ENCODE results near the gene EPS8L1. TPM values are rescaled to one million over a fixed set of nuclear protein-coding genes. Genes with fewer than 3 reads are reported as not detected.

Gene EPS8L1
- total RNA-seq, 3 donors from 2014 or later (not counting 1 experiment from before 2014, with no cell fraction given) = 8.8 to 15.7 (median 10.0) TPM

DNA sequence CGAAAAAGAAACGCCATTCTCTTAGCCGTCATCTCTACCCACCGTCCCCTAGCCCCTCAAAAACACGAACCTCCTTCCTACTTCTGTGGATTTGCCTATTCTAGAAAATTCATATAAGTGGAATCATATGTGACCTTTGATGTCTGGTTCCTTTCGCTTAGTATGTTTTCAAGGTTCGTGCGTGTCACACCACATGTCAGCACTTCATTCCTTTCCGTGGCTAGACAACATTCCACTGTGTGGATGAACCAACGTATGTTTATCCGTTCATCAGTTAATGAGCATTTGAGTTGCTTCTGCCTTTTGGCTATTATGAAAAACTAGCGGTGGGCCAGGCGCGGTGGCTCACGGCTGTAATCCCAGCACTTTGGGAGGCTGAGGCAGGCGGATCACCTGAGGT, 55.8 kb downstream of the EPS8L1 start:
- ATAC-seq (no peak), DNase-seq (no peak)
- H3K36me3 Mint-ChIP-seq = no peaks in the 10 kb centered on the region
- no peaks in the 10 kb centered on the region for H3K9me3 ChIP-seq (ENCODE audit: control insufficient read depth, insufficient read depth, low read length)
- H3K36me3 ChIP-seq (ENCODE audit: control insufficient read depth, insufficient read depth, low read length) = no peaks in the 10 kb centered on the region
- no peaks in the 10 kb centered on the region for H3K9me3 Mint-ChIP-seq
- no peaks in the 10 kb centered on the region for H3K4me1 ChIP-seq (ENCODE audit: control insufficient read depth, insufficient read depth, low read length)
- H3K4me3 Mint-ChIP-seq = no peak overlapping the region
- TF ChIP-seq, protein P1, sequence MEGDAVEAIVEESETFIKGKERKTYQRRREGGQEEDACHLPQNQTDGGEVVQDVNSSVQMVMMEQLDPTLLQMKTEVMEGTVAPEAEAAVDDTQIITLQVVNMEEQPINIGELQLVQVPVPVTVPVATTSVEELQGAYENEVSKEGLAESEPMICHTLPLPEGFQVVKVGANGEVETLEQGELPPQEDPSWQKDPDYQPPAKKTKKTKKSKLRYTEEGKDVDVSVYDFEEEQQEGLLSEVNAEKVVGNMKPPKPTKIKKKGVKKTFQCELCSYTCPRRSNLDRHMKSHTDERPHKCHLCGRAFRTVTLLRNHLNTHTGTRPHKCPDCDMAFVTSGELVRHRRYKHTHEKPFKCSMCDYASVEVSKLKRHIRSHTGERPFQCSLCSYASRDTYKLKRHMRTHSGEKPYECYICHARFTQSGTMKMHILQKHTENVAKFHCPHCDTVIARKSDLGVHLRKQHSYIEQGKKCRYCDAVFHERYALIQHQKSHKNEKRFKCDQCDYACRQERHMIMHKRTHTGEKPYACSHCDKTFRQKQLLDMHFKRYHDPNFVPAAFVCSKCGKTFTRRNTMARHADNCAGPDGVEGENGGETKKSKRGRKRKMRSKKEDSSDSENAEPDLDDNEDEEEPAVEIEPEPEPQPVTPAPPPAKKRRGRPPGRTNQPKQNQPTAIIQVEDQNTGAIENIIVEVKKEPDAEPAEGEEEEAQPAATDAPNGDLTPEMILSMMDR (IDR thresholded peaks at IDR 0.05) = no peak
- 94% methylated on average over 16 of the region's 16 CpGs for WGBS (ENCODE audit: insufficient coverage)
- H3K27ac ChIP-seq (ENCODE audit: low read length) = no peak overlapping the region
- no peaks in the 10 kb centered on the region for H3K4me1 Mint-ChIP-seq
- H3K4me3 ChIP-seq (ENCODE audit: low read length) = no peak overlapping the region
- peaks cover 14 to 38% of the 10 kb centered on the region in 2 donors for H3K27me3 Mint-ChIP-seq (ENCODE audit: low read depth in 2 of 2)
- peaks cover 5% of the 10 kb centered on the region for H3K27me3 ChIP-seq (ENCODE audit: control insufficient read depth, insufficient read depth, low read length)
- intact Hi-C loops (cut with micrococcal nuclease) = no loop called here
- no peak overlapping the region for H3K27ac Mint-ChIP-seq

DNA sequence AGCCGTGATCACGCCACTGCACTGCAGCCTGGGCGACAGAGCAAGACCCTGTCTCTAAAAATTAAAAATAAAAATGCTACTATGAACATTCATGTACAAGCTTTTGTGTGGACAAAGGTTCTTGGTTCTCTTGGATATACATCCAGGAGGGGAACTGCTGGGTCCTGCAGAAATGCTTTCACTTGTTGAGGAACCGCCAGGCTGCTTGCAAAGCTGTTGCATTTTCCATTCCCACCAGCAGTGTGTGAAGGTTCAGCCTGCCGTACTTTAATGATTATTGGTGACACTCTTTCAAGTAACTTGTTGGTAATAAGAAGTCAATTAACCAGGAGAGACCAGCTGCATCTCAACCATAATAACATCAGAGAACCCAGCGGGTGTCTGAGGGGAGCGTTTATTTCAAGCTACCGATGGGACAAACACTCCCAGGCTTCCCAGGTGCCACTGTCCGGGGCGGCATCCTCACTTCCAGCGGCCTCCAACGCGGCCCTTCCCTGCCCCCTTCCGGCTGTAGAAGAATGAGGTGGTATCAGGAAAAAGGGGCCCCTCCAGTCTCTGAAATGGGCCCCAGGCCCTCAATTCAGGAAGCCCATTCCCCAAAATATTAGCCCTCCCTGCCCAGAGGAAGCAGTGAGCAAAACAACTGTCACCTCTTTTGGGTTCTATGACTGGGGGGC, 56.9 kb downstream of the EPS8L1 start:
- Histone ChIP-seq H3K36me3 (ENCODE audit: control insufficient read depth, insufficient read depth, low read length) (no peaks in the 10 kb centered on the region), H3K9me3 (ENCODE audit: control insufficient read depth, insufficient read depth, low read length) (no peaks in the 10 kb centered on the region), H3K27me3 (ENCODE audit: control insufficient read depth, insufficient read depth, low read length) (peaks cover 5% of the 10 kb centered on the region), H3K4me1 (ENCODE audit: control insufficient read depth, insufficient read depth, low read length) (no peaks in the 10 kb centered on the region), H3K4me3 (ENCODE audit: low read length) (no peak overlapping the region), H3K27ac (ENCODE audit: low read length) (no peak overlapping the region)
- DNase-seq (no peak), ATAC-seq (no peak)
- H3K36me3 Mint-ChIP-seq = no peaks in the 10 kb centered on the region
- H3K27me3 Mint-ChIP-seq (ENCODE audit: low read depth in 2 of 2) = peaks cover 3 to 29% of the 10 kb centered on the region in 2 donors
- no peak overlapping the region for H3K4me3 Mint-ChIP-seq
- H3K27ac Mint-ChIP-seq = no peak overlapping the region
- no peaks in the 10 kb centered on the region for H3K4me1 Mint-ChIP-seq
- 61% methylated on average over 14 of the region's 14 CpGs for WGBS (ENCODE audit: insufficient coverage)
- TF ChIP-seq, protein P1 (IDR thresholded peaks at IDR 0.05) = no peak
- intact Hi-C loops (cut with micrococcal nuclease) = no loop called here
- no peaks in the 10 kb centered on the region for H3K9me3 Mint-ChIP-seq

DNA sequence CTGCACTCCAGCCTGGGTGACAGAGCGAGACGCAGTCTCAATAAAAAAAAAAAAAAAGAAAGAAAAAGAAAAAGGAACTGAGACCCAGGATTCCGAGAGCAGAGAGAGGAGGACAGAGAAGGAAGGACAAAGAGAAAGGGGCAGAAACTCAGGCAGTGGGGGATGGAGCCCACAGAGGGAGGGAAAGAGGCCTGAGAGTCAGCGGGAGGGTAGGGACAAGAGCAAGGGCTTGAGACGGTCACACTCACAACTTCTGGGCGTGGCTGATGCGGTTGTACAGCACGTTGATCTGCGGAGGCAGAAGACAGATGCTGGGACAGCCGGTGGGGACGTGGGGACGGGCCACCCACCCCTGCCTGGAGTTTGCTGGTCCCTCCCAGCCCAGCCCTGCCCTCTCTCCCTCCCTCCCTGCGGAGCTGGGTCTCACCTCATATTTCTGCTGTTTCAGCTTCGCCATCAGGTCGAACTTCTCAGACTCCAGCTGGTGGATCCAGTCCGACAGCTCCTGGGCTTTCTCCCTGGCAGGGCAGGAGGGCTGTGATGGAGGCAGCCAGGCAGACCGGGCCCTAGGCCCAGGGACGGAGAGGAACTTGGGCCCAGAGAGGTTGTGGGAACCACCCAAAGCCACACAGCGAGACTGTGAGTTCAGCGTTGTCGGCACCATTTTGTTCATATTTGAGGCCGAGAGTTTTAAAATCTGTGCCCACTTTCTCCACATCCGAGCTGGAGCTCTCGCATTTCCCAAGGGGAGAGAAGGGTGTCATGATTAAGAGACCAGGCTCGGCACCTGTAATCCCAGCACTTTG, 58.2 kb downstream of the EPS8L1 start:
- intact Hi-C loops (cut with micrococcal nuclease) = no loop called here
- Histone ChIP-seq H3K36me3 (ENCODE audit: control insufficient read depth, insufficient read depth, low read length) (no peaks in the 10 kb centered on the region), H3K27ac (ENCODE audit: low read length) (no peak overlapping the region), H3K4me3 (ENCODE audit: low read length) (no peak overlapping the region), H3K27me3 (ENCODE audit: control insufficient read depth, insufficient read depth, low read length) (peaks cover 7% of the 10 kb centered on the region), H3K4me1 (ENCODE audit: control insufficient read depth, insufficient read depth, low read length) (no peaks in the 10 kb centered on the region), H3K9me3 (ENCODE audit: control insufficient read depth, insufficient read depth, low read length) (no peaks in the 10 kb centered on the region)
- H3K9me3 Mint-ChIP-seq = no peaks in the 10 kb centered on the region
- H3K36me3 Mint-ChIP-seq = no peaks in the 10 kb centered on the region
- DNase-seq = no peak
- no peaks in the 10 kb centered on the region for H3K4me1 Mint-ChIP-seq
- no peak overlapping the region for H3K4me3 Mint-ChIP-seq
- ATAC-seq = no peak
- H3K27me3 Mint-ChIP-seq (ENCODE audit: low read depth in 2 of 2) = peaks cover 0 to 28% of the 10 kb centered on the region in 2 donors
- TF ChIP-seq, protein P1 (IDR thresholded peaks at IDR 0.05) = no peak
- H3K27ac Mint-ChIP-seq = no peak overlapping the region
- 69% methylated on average over 25 of the region's 25 CpGs for WGBS (ENCODE audit: insufficient coverage)

Data from natural killer cell (primary cell).